ENCODE results near the gene COL18A1.

DNA sequence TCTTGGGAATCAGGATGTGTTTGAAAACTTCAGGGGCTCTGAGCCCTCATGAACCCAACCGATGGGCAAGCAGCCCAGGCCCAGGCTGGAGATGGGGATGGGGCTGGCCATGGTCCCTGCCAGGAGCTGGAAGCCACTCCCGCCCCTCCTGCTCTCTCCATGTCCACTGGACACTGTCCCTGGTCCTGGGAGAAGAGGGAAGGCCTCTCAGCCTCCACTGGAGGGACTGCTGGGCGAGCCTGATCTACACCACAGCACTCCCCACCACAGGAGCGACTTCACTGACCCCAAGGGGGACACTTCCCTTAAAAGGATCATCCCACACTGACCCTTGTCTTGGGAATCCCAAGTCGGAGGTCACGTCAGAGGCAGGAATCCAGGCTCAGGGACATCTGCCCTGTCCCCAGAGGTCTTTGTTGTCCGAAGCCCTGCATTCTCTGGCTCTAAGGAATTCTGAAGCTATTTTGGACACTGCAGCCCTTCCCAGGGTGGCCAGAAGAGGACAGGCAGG lies 16.9 kb upstream of the COL18A1 start:
- no peak for TF ChIP-seq CTCF (IDR thresholded peaks at IDR 0.05)
- TF ChIP-seq POLR2A (IDR thresholded peaks at IDR 0.05), result no peak
